GM10847 (cell line): ENCODE measurements around the gene OTOP3.

Experiments
- POLR2A ChIP-seq: IDR thresholded peaks from 2 replicates; pipeline ENCODE4 v1.6.1; 2011; ENCODE audit not compliant: insufficient read length; ENCODE audit errors: extremely low read depth

OTOP3 gene

GRCh38 chr17:74925242-74925641, 10.5 kb upstream of the OTOP3 start:
- TF ChIP-seq POLR2A = no peak

GRCh38 chr17:74928786-74929185, 6.9 kb upstream of the OTOP3 start:
- TF ChIP-seq POLR2A = no peak

GRCh38 chr17:74930535-74931036, 5.1 kb upstream of the OTOP3 start:
- no peak for TF ChIP-seq POLR2A

DNA sequence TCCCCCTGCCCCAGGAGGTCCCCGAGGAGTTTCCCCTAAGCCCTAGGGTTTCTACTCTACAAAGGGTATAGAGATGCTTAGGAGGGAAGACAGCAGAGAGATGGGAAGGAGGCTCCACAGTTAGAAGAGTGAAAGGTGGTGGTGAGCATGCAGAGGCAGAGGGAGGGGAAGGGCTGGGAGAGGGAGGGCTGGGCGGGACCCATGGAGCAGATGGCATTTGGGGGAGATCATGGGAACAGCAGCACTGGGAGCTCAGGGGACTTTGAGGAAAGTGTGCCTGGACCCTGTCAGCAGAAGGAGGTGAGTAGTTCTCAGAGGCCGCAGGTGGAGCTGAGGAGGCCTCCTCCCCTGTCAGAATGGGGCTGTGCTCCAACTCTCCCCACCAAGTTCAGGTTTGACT, 650 bp upstream of the OTOP3 start:
- no peak for TF ChIP-seq POLR2A

DNA sequence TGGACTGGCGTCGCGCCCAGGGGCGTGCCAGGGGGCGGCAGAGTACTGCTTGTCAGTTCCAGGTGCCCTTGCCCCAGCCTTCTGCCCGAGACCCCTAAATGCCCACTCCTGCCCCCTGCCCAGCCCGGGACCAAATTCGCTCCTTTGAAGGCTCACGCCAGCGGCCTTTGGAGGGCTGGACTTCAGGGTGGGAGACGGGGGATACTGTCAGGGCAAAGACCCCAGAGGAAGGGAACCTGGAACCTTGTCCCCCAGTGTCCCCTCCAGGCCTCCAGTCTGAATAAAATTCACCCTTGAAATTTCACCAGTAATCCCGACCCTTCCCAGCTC, 737 bp downstream of the OTOP3 start:
- TF ChIP-seq POLR2A = no peak

DNA sequence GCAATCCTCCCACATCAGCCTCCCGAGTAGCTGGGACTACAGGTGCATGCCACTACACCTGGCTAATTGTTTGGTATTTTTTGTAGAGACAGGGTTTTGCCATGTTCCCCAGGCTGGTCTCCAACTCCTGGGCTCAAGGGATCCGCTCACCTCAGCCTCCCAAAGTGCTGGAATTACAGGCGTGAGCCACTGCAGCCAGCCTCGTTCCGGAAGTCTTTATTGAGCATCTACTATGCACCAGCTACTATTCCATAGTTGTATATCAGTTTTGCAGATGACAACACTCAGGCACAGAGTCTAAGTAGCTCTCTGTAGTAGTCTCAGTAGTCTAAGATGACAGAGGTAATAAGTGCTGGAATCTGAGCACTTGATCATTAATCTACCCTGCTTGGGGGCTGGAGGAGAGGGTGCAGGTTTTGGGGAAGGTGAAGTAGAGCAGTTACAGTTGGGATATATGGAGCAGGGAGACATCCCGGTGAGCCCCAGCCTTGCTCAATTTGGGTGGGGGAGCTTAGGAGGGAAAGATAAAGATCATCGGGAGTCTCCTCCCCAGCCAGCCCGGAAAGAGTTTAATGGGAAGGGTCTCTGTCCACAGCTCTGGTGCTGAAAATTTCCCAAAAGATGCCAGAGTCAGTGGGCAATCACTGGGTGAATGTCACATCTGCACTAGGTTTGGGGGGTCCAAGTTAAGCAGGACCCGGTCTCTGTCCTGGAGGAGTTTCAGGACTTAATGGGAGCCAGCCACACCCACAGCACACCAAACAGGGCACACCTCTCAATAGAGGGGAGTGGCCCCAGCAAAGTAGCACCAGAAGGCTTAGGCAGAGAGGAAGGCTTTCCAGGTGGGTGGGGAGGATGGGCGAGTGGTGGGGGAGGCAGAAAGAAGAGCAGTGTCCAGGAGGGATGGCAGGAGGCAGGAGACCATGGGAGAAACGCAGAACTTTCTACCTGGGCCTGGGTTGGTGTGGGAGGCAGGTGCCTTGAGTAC, 1.7 kb downstream of the OTOP3 start:
- TF ChIP-seq POLR2A = no peak

- no peak for TF ChIP-seq POLR2A
Measured at GRCh38 chr17:74938194-74938950, 2.7 kb downstream of the OTOP3 start.

DNA sequence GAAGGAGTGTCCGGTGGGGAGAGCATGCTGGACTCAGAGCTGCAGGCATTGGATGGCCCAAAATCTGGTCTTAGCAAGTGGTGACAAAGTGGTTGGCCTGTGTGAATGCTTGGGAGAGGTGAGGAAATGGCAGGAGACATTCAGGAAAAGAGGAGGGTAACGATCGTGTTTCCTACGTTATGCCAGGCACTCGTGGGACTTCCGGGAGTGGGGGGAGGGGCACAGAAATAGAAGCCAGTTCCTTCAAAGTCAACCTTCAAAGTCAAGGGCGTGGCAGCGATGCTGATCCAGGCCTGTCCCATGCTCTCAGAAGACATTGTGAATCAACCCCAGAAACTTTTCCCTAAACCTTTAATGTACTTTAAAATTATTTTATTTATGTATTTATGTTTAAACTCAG, 3.8 kb downstream of the OTOP3 start:
- TF ChIP-seq POLR2A = no peak

DNA sequence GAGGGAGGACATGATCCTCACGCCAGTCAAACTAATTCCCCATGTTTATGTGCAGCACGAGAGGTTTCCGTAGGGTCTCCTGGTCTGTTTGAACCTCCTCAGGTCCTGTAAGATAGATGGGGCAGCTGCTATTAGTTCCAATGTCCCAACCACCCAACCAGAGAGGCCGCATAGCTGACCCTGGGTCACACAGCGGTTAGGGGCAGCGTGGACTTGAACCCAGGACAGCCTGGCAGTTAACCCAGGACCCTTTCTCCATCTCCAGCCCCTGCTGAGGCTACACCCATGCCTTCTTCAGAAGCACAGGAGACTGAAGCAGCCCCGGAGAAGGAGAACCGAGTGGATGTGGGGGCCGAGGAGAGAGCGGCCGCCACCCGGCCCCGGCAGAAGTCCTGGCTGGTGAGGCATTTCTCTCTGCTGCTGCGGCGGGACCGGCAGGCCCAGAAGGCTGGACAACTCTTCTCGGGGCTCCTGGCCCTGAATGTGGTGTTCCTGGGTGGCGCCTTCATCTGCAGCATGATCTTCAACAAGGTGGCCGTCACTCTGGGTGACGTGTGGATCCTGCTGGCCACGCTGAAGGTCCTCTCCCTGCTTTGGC, 5.5 kb downstream of the OTOP3 start:
- no peak for TF ChIP-seq POLR2A

- no peak for TF ChIP-seq POLR2A
Measured at GRCh38 chr17:74943808-74944522, 8.3 kb downstream of the OTOP3 start.

DNA sequence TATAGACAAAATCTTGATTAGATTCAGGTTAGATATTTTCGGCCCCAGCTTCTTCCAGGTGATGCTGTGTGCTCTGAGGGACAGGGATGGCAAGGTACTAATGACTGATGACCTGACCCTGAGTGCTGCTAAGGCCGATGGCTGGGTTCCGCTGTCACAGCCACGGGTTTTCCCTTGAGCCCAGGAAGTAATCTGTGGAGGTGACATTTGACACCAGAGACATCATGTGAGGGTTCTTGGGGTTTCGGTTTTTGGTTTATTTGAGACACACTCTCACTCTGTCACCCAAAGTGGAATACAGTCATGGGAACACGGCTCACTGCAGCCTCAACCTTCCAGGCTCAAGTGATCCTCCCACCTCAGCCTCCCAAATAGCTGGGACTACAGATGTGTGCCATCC, 9.8 kb downstream of the OTOP3 start:
- no peak for TF ChIP-seq POLR2A

GRCh38 chr17:74946641-74947040, 10.9 kb downstream of the OTOP3 start:
- no peak for TF ChIP-seq POLR2A

DNA sequence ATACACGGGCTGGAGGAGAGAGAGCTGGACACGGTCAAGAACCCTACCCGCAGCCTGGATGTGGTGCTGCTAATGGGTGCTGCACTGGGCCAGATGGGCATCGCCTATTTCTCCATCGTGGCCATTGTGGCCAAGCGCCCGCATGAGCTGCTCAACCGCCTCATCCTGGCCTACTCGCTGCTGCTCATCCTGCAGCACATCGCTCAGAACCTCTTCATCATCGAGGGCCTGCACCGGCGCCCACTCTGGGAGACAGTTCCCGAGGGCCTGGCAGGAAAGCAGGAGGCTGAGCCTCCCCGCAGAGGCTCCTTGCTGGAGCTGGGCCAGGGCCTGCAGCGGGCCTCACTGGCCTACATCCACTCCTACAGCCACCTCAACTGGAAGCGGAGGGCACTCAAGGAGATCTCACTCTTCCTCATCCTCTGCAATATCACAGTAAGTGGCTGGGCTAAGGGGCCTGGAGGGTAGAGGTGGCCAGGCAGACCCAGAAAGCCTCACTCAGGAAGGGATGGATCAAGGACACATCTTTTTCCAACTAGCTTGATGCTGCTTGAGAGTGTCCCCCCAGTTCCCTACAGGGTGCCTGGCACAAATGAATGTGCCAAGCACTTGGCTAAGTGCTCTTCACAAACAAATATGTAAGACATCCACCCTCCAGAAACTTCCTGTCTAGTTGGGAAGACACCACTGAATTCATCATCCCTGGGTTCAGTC, 11.5 kb downstream of the OTOP3 start:
- no peak for TF ChIP-seq POLR2A

- TF ChIP-seq POLR2A = no peak
Measured at GRCh38 chr17:74949455-74950115, 13.9 kb downstream of the OTOP3 start.
